GM12872 (cell line): ENCODE measurements around the gene TMEM80.

Source experiments
- CTCF ChIP-seq: IDR thresholded peaks from 3 replicates; pipeline ENCODE4 v1.5.1; 2011; ENCODE audit warnings: low read depth, mild to moderate bottlenecking, low read length, moderate library complexity; ENCODE audit not compliant: insufficient read depth

Gene TMEM80

GRCh38 chr11:727859-728748 lies 32.5 kb downstream of the TMEM80 start:
- peak; percentile 99 for TF ChIP-seq CTCF

DNA sequence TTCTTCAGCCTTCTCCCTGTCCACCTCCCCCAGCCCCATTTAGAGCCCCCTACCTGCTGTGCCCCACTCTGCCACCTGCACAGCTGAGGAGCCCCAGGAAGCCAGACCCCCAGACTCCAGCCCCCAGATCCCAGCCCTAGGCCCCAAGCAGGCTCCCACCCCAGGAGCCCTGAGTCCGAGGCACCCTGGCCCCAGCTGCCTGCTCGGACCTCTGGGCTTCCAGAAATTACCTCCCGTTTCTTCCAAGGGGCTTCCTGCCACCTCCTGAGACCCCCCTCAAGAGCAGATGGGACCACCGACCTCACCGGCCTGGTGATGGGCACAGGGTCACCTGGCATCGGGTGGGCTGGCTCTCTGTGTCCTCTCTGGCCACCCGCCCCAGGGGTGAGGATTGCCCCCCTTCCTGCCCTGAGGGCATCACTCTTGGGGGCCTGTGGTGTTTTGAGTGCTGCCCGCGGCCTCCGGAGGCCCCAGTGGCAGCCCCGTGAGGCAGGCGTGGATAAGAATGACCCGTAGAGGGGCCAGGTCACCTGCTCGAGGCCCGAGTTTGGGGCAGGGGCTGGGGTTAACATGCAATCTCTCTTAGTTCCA lies 33.4 kb downstream of the TMEM80 start:
- TF ChIP-seq CTCF, result no peak

DNA sequence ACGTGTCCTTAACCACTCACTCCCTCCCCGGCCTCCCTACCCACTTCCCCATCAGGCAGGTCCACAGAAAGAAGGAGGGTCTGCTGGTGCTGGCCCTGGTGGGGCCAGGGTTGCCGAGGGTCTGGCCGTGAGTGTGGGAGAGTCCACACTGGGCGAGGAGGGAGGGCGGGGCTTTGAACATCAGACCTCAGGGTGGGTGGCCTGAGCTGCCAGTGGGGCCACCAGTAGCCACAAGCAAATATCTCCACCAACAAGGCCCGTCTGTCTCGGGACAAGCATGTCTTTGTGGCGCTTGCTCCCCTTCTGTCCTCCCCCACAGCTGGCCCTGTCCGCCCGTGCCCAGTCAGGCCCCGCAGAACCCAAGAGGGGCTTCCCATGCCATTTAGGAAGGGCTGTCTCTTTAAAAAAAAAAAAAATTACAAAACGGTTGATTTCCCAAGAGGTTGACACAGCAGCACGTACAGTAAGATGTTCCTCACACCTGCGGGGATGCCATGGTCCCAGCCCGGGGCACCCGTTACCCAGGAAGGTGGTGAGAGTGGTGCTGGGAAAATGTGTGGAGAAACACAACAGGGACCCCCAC lies 34.0 kb downstream of the TMEM80 start:
- no peak for TF ChIP-seq CTCF

DNA sequence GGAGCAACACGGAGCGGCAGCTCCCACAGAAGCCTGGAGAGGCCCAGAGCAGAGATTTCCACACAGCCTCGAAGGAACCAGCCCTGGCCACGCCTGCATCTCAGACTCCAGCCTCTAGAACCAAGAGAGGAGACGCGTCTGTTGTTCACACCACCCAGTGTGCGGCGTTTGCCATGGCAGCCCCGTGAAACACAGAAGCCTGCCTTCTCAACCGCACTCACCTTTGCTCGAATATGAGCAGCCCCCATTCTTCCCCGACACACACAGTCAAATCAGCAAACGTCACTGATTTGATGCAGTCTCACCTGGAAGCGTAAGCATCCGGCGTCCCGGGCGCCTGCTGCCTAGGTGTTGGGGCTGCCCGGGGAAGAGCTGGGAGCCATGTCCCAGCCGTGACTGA lies 37.5 kb downstream of the TMEM80 start:
- TF ChIP-seq CTCF, result no peak

DNA sequence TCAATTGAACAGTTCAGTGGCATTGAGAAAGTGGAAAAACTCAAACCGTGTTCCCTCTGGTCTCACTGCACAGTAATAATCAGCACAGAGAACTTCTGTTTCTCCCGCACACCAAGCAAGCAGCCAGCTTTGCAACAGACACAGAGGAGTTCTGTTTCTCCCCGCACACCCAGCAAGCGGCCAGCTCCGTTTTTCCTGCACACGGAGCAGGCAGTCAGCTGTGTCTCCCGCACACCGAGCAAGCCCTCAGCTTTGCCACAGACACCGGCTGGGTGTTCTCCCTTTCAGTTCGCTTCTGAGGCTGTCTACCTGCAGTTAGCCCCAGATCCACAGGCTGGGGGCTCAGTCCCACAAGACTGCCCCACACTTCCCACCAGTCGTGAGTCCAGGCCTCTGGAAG lies 41.8 kb downstream of the TMEM80 start:
- TF ChIP-seq CTCF, result no peak

- no peak for TF ChIP-seq CTCF
Observed at GRCh38 chr11:742156-742546, 46.5 kb downstream of the TMEM80 start.

GRCh38 chr11:742571-743201 lies 47.1 kb downstream of the TMEM80 start:
- no peak for TF ChIP-seq CTCF
